Fibroblast of mammary gland (primary cell): ENCODE measurements around the gene REG3G.
"Not testable (repeated sequence)": the region's sequence is repeated elsewhere in the genome, so short reads cannot be mapped to it uniquely, and the experiment has no call there.

Experiments
- DNase-seq: peaks from one replicate; pipeline ENCODE4 v3.0.0-alpha.2; 2010; ENCODE audit warnings: low read depth
- H3K4me3 ChIP-seq: 2 replicates; pipeline ENCODE4 v1.5.1; 2011; ENCODE audit warnings: low read depth, mild to moderate bottlenecking, low read length, moderate library complexity; ENCODE audit not compliant: control insufficient read depth
- TF ChIP-seq, protein P1 (sequence below): conservative IDR thresholded peaks from 2 replicates; pipeline ENCODE4 v1.5.1; 2011; ENCODE audit warnings: low read depth, low read length, inconsistent platforms; ENCODE audit not compliant: control insufficient read depth, insufficient read depth

The REG3G gene

GRCh38 chr2:79041032-79041448 is 15.5 kb downstream of the REG3G start:
- DNase-seq = peak; percentile 0
- H3K4me3 ChIP-seq = no peak overlapping the region
- TF ChIP-seq, protein P1, sequence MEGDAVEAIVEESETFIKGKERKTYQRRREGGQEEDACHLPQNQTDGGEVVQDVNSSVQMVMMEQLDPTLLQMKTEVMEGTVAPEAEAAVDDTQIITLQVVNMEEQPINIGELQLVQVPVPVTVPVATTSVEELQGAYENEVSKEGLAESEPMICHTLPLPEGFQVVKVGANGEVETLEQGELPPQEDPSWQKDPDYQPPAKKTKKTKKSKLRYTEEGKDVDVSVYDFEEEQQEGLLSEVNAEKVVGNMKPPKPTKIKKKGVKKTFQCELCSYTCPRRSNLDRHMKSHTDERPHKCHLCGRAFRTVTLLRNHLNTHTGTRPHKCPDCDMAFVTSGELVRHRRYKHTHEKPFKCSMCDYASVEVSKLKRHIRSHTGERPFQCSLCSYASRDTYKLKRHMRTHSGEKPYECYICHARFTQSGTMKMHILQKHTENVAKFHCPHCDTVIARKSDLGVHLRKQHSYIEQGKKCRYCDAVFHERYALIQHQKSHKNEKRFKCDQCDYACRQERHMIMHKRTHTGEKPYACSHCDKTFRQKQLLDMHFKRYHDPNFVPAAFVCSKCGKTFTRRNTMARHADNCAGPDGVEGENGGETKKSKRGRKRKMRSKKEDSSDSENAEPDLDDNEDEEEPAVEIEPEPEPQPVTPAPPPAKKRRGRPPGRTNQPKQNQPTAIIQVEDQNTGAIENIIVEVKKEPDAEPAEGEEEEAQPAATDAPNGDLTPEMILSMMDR = no peak

DNA sequence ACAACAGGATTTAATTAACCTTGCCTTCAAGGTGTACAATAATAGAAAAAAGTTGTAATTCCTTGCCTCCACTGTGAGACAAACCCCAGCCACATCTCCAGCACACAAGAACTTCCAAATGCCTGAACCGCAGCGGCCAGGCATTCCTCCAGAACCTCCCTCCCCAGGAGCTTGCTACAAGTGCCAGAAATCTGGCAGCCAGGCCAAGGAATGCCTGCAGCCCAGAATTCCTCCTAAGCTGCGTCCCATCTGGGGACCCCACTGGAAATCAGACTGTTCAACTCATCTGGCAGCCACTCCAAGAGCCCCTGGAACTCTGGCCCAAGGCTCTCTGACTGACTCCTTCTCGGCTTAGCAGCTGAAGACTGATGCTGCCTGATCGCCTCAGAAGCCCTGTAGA is 28.0 kb downstream of the REG3G start:
- DNase-seq, H3K4me3 ChIP-seq: not testable (repeated sequence)

DNA sequence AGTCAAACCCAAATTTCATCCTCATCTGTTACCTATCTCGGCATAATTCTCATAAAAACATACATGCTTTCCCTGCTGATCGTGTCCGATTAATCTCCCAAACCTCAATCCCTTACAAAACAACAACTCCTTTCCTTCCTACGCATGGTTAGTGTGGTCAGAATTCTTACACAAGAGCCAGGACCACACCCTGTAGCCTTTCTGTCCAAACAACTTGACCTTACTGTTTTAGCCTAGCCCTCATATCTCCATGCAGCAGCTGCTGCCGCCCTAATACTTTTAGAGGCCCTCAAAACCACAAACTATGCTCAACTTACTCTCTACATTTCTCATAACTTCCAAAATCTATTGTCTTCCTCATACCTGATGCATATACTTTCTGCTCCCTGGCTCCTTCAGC is 29.3 kb downstream of the REG3G start:
- not testable (repeated sequence) for DNase-seq, H3K4me3 ChIP-seq

DNA sequence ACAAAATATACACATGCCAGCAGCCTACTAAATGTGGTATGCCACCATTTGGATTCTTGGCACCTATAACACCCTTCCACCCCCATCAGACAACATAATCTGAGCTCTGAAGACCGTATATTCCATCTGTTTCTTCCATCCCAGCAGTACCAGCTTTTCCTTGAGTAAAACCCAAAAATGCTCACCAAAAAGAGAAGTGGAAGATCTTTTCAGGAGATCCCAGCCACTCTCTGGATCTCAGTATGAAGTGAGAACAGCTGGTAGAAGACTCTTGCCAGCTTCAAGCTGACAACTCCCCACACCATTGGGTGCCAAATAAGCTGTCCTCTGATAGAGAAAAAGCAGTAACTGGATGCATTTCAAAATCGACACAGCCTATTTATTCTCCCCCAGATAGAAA is 39.7 kb downstream of the REG3G start:
- H3K4me3 ChIP-seq = no peak overlapping the region
- TF ChIP-seq, protein P1 = no peak
- no peak for DNase-seq

DNA sequence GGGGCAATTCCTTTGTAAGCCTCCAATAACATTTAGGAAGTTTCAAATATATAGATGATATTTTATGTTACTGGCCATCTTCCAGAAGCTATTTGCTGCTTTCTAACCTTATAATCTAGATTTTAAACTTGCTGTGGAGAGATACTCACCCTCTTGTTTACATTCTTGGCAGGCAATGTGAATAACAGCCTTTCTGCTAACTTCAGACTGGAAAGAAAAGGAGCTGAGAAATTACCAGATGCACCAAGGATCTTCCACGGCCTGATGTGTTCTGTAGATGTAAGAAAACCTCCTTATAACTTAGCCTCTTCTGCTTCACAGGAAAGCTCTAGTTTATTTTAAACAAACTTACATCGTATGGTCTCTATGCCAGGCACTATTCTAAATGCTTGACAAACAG is 45.6 kb downstream of the REG3G start:
- H3K4me3 ChIP-seq = no peak overlapping the region
- TF ChIP-seq, protein P1 = no peak
- DNase-seq = no peak
